Activated T-helper 2 cell treated with anti-CD3 and anti-CD28 coated beads, Interferon-gamma antibody, Interleukin-2, Interleukin-4, amounts not matched to agents 10 μg/mL and 5 μg/mL and 100 μg/mL, durations not matched to agents 14 hours and 24 hours and 36 hours (primary cell): ENCODE results near the gene OLA1. TPM values are rescaled to one million over a fixed set of nuclear protein-coding genes. Genes with fewer than 3 reads are reported as not detected.

Experiments used
- DNase-seq: peaks from one replicate; pipeline ENCODE4 v3.0.0; 2021; ENCODE audit warnings: low spot score
- H3K27ac Mint-ChIP-seq: one replicate; pipeline ENCODE4 v1.8.0; 2021; ENCODE audit warnings: mixed read lengths
- H3K27me3 Mint-ChIP-seq: one replicate; pipeline ENCODE4 v1.8.0; 2021; ENCODE audit warnings: low read depth, mixed read lengths
- H3K36me3 Mint-ChIP-seq: one replicate; pipeline ENCODE4 v1.8.0; 2021; ENCODE audit warnings: low read depth, mixed read lengths
- H3K4me1 Mint-ChIP-seq: one replicate; pipeline ENCODE4 v1.8.0; 2021; ENCODE audit warnings: low read depth, mixed read lengths
- H3K4me3 Mint-ChIP-seq: one replicate; pipeline ENCODE4 v1.8.0; 2021; ENCODE audit warnings: low read depth, mild to moderate bottlenecking, moderate library complexity, mixed read lengths
- H3K9me3 Mint-ChIP-seq: one replicate; pipeline ENCODE4 v1.8.0; 2021; ENCODE audit warnings: mixed read lengths
- intact Hi-C: fragments of 100-400 bp; cut with micrococcal nuclease; formaldehyde crosslinking; loops from one replicate; pipeline ENCODE4 v1.15.1; 2023
- total RNA-seq: library from RNA; stranded (reverse); gene quantifications from 2 replicates; pipeline ENCODE4 v1.2.3, GENCODE V29; 2022

OLA1 gene
- total RNA-seq, 1 donor from 2014 or later: 150 TPM

DNA sequence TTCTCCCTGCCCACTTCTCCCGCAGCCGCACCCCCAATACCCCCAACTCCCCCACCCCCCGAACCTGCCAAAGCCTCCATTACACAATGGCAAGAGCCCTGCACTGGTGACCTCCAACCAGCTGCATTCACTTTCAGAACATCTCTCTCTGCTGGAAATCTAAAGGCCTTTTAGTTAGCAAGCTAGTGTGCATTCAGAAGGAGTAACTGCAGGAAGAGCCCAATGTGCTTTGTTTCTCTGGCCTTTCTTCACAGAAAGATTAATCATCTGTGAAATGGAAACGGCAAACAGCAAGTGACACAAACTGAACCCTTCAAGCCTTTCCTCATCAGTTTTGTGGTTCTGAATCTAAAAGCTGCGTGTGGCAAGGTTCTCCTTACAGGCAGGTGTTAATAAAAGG is 124.2 kb downstream of the OLA1 start:
- Mint-ChIP-seq H3K27ac (no peak overlapping the region), H3K4me3 (no peak overlapping the region), H3K4me1 (peaks cover 13% of the 10 kb centered on the region), H3K27me3 (no peaks in the 10 kb centered on the region), H3K36me3 (peaks cover 6% of the 10 kb centered on the region), H3K9me3 (no peaks in the 10 kb centered on the region)
- intact Hi-C loops: no loop called here
- DNase-seq: no peak

GRCh38 chr2:174122185-174122584 is 126.1 kb downstream of the OLA1 start:
- no peaks in the 10 kb centered on the region for H3K27me3 Mint-ChIP-seq
- no peak for DNase-seq
- no peak overlapping the region for H3K4me3 Mint-ChIP-seq
- no peaks in the 10 kb centered on the region for H3K9me3 Mint-ChIP-seq
- H3K36me3 Mint-ChIP-seq: peaks cover 11% of the 10 kb centered on the region
- H3K27ac Mint-ChIP-seq: no peak overlapping the region
- intact Hi-C loops: no loop called here
- peaks cover 13% of the 10 kb centered on the region for H3K4me1 Mint-ChIP-seq

DNA sequence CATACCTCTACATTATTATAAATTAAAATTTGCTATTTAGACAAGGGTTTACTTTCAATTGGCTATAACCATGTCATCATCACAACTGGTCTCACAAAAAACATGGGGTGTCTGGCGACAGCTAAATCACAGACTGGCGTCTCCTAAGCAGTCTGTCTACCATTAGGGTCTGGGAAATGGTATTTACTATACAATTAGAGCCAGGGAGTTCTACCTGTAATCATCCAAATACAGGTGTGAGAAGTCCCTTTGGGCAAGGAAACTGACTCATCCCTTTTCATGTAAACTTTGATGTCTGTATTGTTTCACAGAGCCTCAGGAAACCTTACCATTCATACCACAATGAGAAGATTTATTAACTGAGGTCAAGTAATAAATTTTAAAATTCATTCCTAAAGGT is 126.7 kb downstream of the OLA1 start:
- Mint-ChIP-seq H3K27ac (no peak overlapping the region), H3K27me3 (no peaks in the 10 kb centered on the region), H3K36me3 (peaks cover 11% of the 10 kb centered on the region), H3K9me3 (no peaks in the 10 kb centered on the region), H3K4me3 (no peak overlapping the region), H3K4me1 (peaks cover 13% of the 10 kb centered on the region)
- no peak for DNase-seq
- intact Hi-C loops: no loop called here

- intact Hi-C loops: no loop called here
- peaks cover 13% of the 10 kb centered on the region for H3K4me1 Mint-ChIP-seq
- no peak for DNase-seq
- H3K36me3 Mint-ChIP-seq: peaks cover 11% of the 10 kb centered on the region
- no peaks in the 10 kb centered on the region for H3K27me3 Mint-ChIP-seq
- H3K9me3 Mint-ChIP-seq: no peaks in the 10 kb centered on the region
- H3K27ac Mint-ChIP-seq: no peak overlapping the region
- no peak overlapping the region for H3K4me3 Mint-ChIP-seq
These were observed 127.2 kb downstream of the OLA1 start for GRCh38 chr2:174121175-174121574.

- no peak overlapping the region for H3K4me3 Mint-ChIP-seq
- no peaks in the 10 kb centered on the region for H3K27me3 Mint-ChIP-seq
- H3K27ac Mint-ChIP-seq: no peak overlapping the region
- peaks cover 13% of the 10 kb centered on the region for H3K4me1 Mint-ChIP-seq
- intact Hi-C loops: no loop called here
- DNase-seq: no peak
- H3K9me3 Mint-ChIP-seq: no peaks in the 10 kb centered on the region
- H3K36me3 Mint-ChIP-seq: peaks cover 16% of the 10 kb centered on the region
These were observed 128.0 kb downstream of the OLA1 start for GRCh38 chr2:174120346-174120745.

DNA sequence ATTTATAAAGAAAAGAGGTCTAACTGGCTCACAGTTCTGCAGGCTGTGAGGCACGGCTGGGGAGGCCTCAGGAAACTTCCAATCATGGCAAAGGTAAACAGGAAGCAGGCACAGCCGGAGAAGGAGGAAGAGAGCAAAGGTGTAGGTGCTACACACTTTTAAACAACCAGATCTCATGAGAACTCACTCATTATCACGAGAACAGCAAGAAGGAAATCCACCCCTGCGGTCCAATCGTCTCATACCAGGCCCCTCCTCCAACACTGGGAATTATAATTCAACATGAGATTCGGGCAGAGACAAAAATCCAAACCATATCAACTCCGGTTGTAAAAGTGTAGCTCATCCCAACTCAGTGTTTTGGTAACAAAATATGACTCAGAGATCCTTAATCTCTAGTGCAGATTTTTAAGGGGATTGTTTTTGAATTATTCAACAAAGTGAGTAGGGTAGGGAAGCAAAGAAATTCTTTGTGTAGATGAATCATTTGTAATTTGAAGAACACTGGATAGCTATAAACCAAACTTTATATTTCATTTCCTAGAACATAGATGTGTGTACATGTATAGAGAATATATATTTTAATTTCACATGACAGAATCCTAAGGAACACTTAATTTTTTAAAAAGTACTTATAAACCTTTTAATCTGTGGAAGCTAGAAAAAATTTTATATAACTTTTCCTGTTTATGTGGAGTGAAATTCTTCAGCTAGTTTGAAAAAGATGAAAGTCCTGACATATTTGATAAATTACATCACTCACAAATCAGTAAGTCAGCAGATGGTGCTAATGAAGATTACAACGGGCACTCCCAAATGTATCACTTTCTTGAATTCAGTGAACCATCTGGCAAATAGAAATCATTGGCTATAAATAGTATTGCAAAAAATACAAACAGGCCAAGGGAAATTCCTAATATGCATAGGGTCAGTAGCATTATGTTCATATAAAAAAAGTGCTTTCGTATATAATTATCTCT is 130.1 kb downstream of the OLA1 start:
- intact Hi-C loops: no loop called here
- no peak for DNase-seq
- H3K27ac Mint-ChIP-seq: no peak overlapping the region
- H3K9me3 Mint-ChIP-seq: no peaks in the 10 kb centered on the region
- no peak overlapping the region for H3K4me3 Mint-ChIP-seq
- H3K27me3 Mint-ChIP-seq: no peaks in the 10 kb centered on the region
- H3K36me3 Mint-ChIP-seq: peaks cover 22% of the 10 kb centered on the region
- peaks cover 10% of the 10 kb centered on the region for H3K4me1 Mint-ChIP-seq

- no peak for DNase-seq
- H3K27me3 Mint-ChIP-seq: no peaks in the 10 kb centered on the region
- peaks cover 13% of the 10 kb centered on the region for H3K36me3 Mint-ChIP-seq
- no peak overlapping the region for H3K4me3 Mint-ChIP-seq
- H3K4me1 Mint-ChIP-seq: peaks cover 2% of the 10 kb centered on the region
- H3K27ac Mint-ChIP-seq: peak overlapping the region; percentile 3
- intact Hi-C loops: no loop called here
- no peaks in the 10 kb centered on the region for H3K9me3 Mint-ChIP-seq
These were observed 136.3 kb downstream of the OLA1 start for GRCh38 chr2:174112073-174112472.

DNA sequence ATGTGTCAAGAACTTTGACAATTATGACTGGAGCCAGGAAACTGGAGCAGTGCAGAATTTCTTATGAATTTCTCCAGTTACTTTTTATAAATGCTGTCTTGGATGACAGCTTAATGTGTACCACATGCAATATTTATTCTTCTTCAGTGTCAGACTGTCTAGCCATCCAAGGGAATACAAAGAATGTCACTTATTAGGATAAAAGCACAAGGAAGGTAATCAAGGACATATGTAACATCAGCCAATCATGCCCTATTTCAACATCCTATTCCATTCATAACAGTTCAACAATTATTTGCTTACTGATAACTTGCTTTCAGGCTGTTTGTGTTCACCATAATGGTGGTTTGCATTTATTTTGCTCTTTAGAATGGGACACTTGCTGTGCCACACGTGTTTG is 139.8 kb downstream of the OLA1 start:
- no peak for DNase-seq
- H3K4me1 Mint-ChIP-seq: peaks cover 5% of the 10 kb centered on the region
- H3K36me3 Mint-ChIP-seq: peaks cover 3% of the 10 kb centered on the region
- no peak overlapping the region for H3K4me3 Mint-ChIP-seq
- H3K27ac Mint-ChIP-seq: no peak overlapping the region
- H3K27me3 Mint-ChIP-seq: no peaks in the 10 kb centered on the region
- intact Hi-C loops: no loop called here
- no peaks in the 10 kb centered on the region for H3K9me3 Mint-ChIP-seq

GRCh38 chr2:174106736-174107135 is 141.6 kb downstream of the OLA1 start:
- Mint-ChIP-seq H3K4me3 (no peak overlapping the region), H3K36me3 (peaks cover 3% of the 10 kb centered on the region), H3K4me1 (peaks cover 11% of the 10 kb centered on the region), H3K9me3 (no peaks in the 10 kb centered on the region), H3K27ac (no peak overlapping the region), H3K27me3 (no peaks in the 10 kb centered on the region)
- intact Hi-C loops: no loop called here
- DNase-seq: no peak

DNA sequence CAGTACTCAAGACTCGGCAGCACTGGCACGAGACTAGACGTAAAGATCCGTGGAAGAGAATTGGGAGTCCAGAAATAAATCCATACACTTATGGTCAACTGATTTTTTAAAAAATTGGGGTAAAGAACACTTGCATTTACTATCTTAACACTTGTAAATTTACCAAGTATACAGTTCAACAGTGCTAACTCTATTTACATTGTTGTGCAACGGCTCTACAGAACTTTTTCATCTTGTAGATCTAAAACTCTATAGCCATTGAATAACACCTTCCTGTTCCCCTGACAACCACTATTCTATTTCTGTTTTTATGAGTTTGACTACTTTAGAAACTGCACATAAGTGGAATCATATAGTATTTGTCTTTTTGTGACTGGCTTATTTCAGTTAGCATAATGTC is 153.8 kb downstream of the OLA1 start:
- Mint-ChIP-seq H3K27me3 (no peaks in the 10 kb centered on the region), H3K4me3 (no peak overlapping the region), H3K9me3 (no peaks in the 10 kb centered on the region), H3K27ac (no peak overlapping the region), H3K4me1 (peaks cover 17% of the 10 kb centered on the region), H3K36me3 (peaks cover 20% of the 10 kb centered on the region)
- DNase-seq: no peak
- intact Hi-C loops: loop anchor here (10.0 kb wide), 1 partner anchor 130 kb away; the partner anchor contains the start of gene SP3

- intact Hi-C loops: loop anchor here (10.0 kb wide), 1 partner anchor 126 kb away; the partner anchor contains the start of gene SP3
- peaks cover 21% of the 10 kb centered on the region for H3K4me1 Mint-ChIP-seq
- H3K9me3 Mint-ChIP-seq: no peaks in the 10 kb centered on the region
- H3K27me3 Mint-ChIP-seq: no peaks in the 10 kb centered on the region
- DNase-seq: no peak
- no peak overlapping the region for H3K27ac Mint-ChIP-seq
- peaks cover 18% of the 10 kb centered on the region for H3K36me3 Mint-ChIP-seq
- no peak overlapping the region for H3K4me3 Mint-ChIP-seq
These were observed 157.9 kb downstream of the OLA1 start for GRCh38 chr2:174090476-174090875.

- H3K9me3 Mint-ChIP-seq: no peaks in the 10 kb centered on the region
- DNase-seq: no peak
- H3K27ac Mint-ChIP-seq: peak overlapping the region; percentile 63
- no peaks in the 10 kb centered on the region for H3K27me3 Mint-ChIP-seq
- no peak overlapping the region for H3K4me3 Mint-ChIP-seq
- H3K4me1 Mint-ChIP-seq: peaks cover 21% of the 10 kb centered on the region
- H3K36me3 Mint-ChIP-seq: peaks cover 11% of the 10 kb centered on the region
- intact Hi-C loops: no loop called here
These were observed 159.4 kb downstream of the OLA1 start for GRCh38 chr2:174088706-174089460.

DNA sequence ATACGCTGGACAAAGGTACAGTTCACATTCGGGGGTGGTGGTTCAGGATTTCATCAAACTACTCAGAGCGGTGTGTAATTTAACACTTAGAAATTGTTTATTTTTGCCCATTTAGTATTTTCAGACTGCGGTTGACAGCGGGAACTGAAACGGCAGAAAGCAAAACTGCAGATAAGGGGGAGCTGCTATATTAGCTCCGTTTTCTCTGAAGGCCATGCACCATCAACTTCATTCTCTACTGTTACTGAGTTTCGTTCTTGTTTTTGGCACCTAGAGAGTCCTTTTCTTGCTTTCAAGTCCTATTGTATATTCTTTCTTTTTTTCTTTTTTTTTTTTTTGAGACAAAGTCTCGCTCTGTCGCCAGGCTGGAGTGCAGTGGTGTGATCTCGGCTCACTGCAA is 161.6 kb downstream of the OLA1 start:
- no peak for DNase-seq
- H3K9me3 Mint-ChIP-seq: no peaks in the 10 kb centered on the region
- H3K4me1 Mint-ChIP-seq: peaks cover 16% of the 10 kb centered on the region
- no peak overlapping the region for H3K27ac Mint-ChIP-seq
- peaks cover 6% of the 10 kb centered on the region for H3K36me3 Mint-ChIP-seq
- intact Hi-C loops: no loop called here
- H3K4me3 Mint-ChIP-seq: no peak overlapping the region
- no peaks in the 10 kb centered on the region for H3K27me3 Mint-ChIP-seq
